Suprapubic skin (tissue), 4 donors: ENCODE results near the gene NOP14. TPM values are rescaled to one million over a fixed set of nuclear protein-coding genes. Genes with fewer than 3 reads are reported as not detected.

Experiments used
- DNase-seq, 2 donors: peaks; one replicate each; pipeline ENCODE4 v3.0.0-alpha.2; 2019; ENCODE audit warnings: low spot score in 2 of 2
- H3K27ac ChIP-seq: fragments of 200-600 bp; sonication (generic); one replicate; pipeline ENCODE4 v1.5.1; 2019
- H3K27me3 ChIP-seq: fragments of 200-600 bp; sonication (generic); one replicate; pipeline ENCODE4 v1.5.1; 2019
- H3K36me3 ChIP-seq: fragments of 200-600 bp; sonication (generic); one replicate; pipeline ENCODE4 v1.5.1; 2019
- H3K4me1 ChIP-seq: fragments of 200-600 bp; sonication (generic); one replicate; pipeline ENCODE4 v1.5.1; 2019
- H3K4me3 ChIP-seq: fragments of 200-600 bp; sonication (generic); one replicate; pipeline ENCODE4 v1.5.1; 2019; ENCODE audit warnings: mild to moderate bottlenecking
- H3K9me3 ChIP-seq: fragments of 200-600 bp; sonication (generic); one replicate; pipeline ENCODE4 v1.5.1; 2019
- EP300 ChIP-seq: sonication (generic); formaldehyde crosslinking; IDR thresholded peaks from one replicate; pipeline ENCODE4 v1.6.1; 2017; ENCODE audit warnings: antibody characterized with exemption
- POLR2A ChIP-seq, 2 donors: fragments of 450-650 bp; IDR thresholded peaks; one replicate each; pipeline ENCODE4 v1.6.1; 2017; ENCODE audit warnings: antibody characterized with exemption in 2 of 2, mild to moderate bottlenecking in 2 of 2, moderate library complexity in 2 of 2
- POLR2AphosphoS5 ChIP-seq, 3 donors: sonication (generic); formaldehyde crosslinking; IDR thresholded peaks; one replicate each; pipeline ENCODE4 v1.6.1; 2017; ENCODE audit warnings: antibody characterized with exemption in 3 of 3
- WGBS: methylation state at CpG from one replicate; pipeline ENCODE4 v1.1.5; 2018; 5-methylcytosine and 5-hydroxymethylcytosine counted together
- total RNA-seq, 4 donors: library from RNA; depleted of rRNA; stranded (reverse); fragments of >200 nt; gene quantifications; one replicate each; pipeline ENCODE4 v1.1.0, GENCODE V29; 2016
- TF ChIP-seq, protein P1 (sequence below), 2 donors: fragments of 200-600 bp in 1 of 2; fragments of 450-650 bp in 1 of 2; sonication (generic) in 1 of 2; IDR thresholded peaks; one replicate each; pipeline ENCODE4 v1.5.1; 2016 to 2019; ENCODE audit warnings: antibody characterized with exemption in 2 of 2, mild to moderate bottlenecking in 1 of 2, moderate library complexity in 1 of 2

Gene NOP14
- total RNA-seq, 4 donors from 2014 or later = 23.4 to 30.8 (median 27.1) TPM

DNA sequence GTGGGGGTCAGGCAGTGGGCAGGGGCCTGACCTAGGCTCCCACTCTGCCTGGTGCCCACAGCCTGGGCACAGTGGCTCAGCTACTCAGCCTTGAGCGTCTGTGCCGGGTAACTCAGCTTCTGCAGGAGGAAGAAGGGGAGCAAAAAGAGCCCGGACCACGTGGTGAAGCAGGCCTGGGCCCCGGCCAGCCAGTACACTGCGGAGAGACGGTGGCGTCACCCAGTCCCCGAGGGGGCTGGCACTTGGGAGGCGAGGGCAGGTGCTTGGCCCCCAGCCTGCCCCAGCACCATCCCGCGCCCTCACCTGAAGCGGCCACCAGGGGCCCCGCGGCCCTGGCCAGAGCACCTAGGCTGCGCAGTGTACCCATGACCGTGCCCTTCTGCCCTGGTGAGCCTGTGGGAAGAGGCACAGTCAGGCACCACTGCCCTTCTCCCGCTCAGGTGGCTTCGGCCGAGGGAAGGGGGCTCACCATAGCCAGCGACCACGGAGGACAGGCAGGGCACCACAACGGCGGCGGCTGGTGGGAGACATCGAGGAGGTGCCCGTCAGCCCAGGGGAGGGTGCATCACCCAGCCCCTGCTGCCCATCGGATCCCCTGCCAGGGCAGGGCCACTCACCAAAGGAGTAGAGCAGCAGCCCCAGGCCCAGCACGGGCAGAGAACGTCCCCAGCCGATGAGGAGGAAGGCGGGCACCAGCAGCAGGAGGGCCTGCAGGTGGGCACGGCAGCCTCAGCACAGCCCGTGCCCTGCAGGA is 32.3 kb downstream of the NOP14 start:
- peaks cover 60% of the 10 kb centered on the region for H3K36me3 ChIP-seq

DNA sequence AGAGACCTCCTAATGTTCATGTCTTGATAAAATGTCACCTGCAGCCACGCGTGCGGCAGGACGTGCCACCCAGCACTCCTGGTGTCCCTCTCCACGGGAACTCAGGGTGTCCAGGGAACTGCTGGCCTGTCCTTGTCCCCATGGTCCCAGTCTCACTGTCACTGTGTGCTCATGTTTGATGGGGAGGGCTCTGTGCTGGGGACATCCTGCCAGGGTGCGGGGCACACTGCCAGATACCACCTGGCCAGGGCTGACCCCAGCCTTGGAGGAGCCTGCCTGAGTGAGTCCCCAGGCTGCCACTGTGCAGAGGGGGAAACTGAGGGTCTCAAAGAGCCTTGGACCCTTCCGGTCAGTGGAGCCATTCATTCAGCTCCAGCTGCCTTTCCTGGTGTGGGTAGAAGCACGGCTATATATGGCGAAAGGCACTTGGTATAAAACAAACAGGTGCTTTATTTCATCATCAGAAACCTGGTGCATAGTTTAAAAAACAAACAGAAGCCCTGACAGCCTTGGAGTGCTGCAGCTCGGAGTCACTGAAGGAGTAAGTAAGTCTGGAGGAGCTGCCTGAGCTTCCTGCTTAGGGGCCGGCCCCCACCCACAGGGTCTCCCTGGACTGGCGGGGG is 33.0 kb downstream of the NOP14 start:
- peak; percentile 64 to 76 for DNase-seq
- no peak overlapping the region for H3K4me3 ChIP-seq
- WGBS = 90% methylated on average over 9 of the region's 12 CpGs
- H3K4me1 ChIP-seq = peaks cover 35% of the 10 kb centered on the region
- H3K9me3 ChIP-seq = no peaks in the 10 kb centered on the region
- TF ChIP-seq EP300 = no peak
- TF ChIP-seq POLR2A (IDR thresholded peaks at IDR 0.05) = no peak
- TF ChIP-seq, protein P1, sequence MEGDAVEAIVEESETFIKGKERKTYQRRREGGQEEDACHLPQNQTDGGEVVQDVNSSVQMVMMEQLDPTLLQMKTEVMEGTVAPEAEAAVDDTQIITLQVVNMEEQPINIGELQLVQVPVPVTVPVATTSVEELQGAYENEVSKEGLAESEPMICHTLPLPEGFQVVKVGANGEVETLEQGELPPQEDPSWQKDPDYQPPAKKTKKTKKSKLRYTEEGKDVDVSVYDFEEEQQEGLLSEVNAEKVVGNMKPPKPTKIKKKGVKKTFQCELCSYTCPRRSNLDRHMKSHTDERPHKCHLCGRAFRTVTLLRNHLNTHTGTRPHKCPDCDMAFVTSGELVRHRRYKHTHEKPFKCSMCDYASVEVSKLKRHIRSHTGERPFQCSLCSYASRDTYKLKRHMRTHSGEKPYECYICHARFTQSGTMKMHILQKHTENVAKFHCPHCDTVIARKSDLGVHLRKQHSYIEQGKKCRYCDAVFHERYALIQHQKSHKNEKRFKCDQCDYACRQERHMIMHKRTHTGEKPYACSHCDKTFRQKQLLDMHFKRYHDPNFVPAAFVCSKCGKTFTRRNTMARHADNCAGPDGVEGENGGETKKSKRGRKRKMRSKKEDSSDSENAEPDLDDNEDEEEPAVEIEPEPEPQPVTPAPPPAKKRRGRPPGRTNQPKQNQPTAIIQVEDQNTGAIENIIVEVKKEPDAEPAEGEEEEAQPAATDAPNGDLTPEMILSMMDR (IDR thresholded peaks at IDR 0.05) = no peak
- TF ChIP-seq POLR2AphosphoS5 (IDR thresholded peaks at IDR 0.05) = no peak
- H3K27me3 ChIP-seq = no peaks in the 10 kb centered on the region
- peak overlapping the region; percentile 35 for H3K27ac ChIP-seq
- H3K36me3 ChIP-seq = peaks cover 67% of the 10 kb centered on the region

More for the DNA sequence above, 32.3 kb downstream of the NOP14 start:
- Histone ChIP-seq H3K27me3 (no peaks in the 10 kb centered on the region), H3K4me1 (peaks cover 42% of the 10 kb centered on the region), H3K4me3 (no peak overlapping the region), H3K9me3 (no peaks in the 10 kb centered on the region), H3K27ac (peak overlapping the region; percentile 35)
- peak; percentile 74 to 77 for DNase-seq
- no CpG with 5 or more reads among the region's 34 CpGs for WGBS
- no peak for TF ChIP-seq POLR2A (IDR thresholded peaks at IDR 0.05)
- no peak for TF ChIP-seq POLR2AphosphoS5 (IDR thresholded peaks at IDR 0.05)
- no peak for TF ChIP-seq EP300
- TF ChIP-seq, protein P1 (IDR thresholded peaks at IDR 0.05) = no peak

DNA sequence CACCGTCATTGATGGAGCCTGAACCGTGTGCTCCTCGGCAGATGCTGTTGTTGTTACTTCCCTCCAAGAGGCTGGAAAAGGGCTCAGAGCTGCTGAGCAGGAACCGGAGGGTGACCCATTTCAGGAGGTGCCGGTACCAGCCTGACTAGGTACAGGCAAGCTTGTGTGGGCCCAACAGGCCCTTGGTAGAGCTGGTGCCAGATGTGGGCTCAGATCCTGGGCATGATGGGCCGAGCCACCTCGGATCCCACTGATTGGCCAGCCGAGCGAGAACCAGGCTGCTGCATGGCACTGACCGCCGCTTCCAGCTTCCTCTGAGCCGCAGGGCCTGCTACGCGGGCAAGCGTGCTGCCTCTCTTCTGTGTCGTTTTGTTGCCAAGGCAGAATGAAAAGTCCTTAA is 33.7 kb downstream of the NOP14 start:
- peak; percentile 57 to 64 for DNase-seq
- no peak for TF ChIP-seq EP300
- TF ChIP-seq POLR2A (IDR thresholded peaks at IDR 0.05) = no peak
- TF ChIP-seq, protein P1 (IDR thresholded peaks at IDR 0.05) = no peak
- no peak for TF ChIP-seq POLR2AphosphoS5 (IDR thresholded peaks at IDR 0.05)
- peaks cover 34% of the 10 kb centered on the region for H3K4me1 ChIP-seq
- H3K4me3 ChIP-seq = no peak overlapping the region
- whole genome bisulfite sequencing = 89% methylated on average over 9 of the region's 16 CpGs
- H3K27ac ChIP-seq = no peak overlapping the region
- H3K9me3 ChIP-seq = no peaks in the 10 kb centered on the region
- H3K27me3 ChIP-seq = no peaks in the 10 kb centered on the region
- peaks cover 70% of the 10 kb centered on the region for H3K36me3 ChIP-seq

DNA sequence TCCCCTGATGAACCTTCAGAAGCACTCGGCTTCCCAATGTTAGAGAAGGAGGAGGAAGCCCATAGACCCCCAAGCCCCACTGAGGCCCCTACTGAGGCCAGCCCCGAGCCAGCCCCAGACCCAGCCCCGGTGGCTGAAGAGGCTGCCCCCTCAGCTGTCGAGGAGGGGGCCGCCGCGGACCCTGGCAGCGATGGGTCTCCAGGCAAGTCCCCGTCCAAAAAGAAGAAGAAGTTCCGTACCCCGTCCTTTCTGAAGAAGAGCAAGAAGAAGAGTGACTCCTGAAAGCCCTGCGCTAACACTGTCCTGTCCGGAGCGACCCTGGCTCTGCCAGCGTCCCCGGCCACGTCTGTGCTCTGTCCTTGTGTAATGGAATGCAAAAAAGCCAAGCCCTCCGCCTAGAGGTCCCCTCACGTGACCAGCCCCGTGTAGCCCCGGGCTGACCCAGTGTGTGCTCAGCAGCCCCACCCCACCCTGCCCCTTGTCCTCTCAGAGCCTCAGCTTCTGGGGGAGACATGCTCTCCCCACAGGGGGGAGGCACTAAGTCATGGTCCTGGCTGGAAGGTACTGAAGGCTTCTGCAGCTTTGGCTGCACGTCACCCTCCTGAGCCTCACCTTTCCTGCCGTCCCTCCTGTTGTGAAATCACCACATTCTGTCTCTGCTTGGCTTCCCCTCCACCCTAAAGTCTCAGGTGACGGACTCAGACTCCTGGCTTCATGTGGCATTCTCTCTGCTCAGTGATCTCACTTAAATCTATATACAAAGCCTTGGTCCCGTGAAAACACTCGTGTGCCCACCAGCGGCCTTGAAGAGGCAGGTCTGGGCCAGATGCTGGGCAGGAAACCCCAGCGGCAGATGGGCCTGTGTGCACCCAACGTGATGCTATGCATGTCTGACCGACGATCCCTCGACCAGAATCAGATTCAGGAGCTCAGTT is 34.7 kb downstream of the NOP14 start:
- TF ChIP-seq EP300 (no peak), POLR2A (IDR thresholded peaks at IDR 0.05) (no peak), POLR2AphosphoS5 (IDR thresholded peaks at IDR 0.05) (no peak)
- TF ChIP-seq, protein P1 (IDR thresholded peaks at IDR 0.05) = no peak
- Histone ChIP-seq H3K9me3 (no peaks in the 10 kb centered on the region), H3K27me3 (no peaks in the 10 kb centered on the region), H3K4me1 (peaks cover 35% of the 10 kb centered on the region), H3K4me3 (no peak overlapping the region), H3K36me3 (peaks cover 78% of the 10 kb centered on the region), H3K27ac (no peak overlapping the region)
- 86% methylated on average over 27 of the region's 32 CpGs for WGBS
- peak; percentile 59 to 60 for DNase-seq
